Activated CD8-positive, alpha-beta memory T cell treated with anti-CD3 and anti-CD28 coated beads for 4 hours (primary cell): ENCODE data around the gene ZNF586.
"Not testable (repeated sequence)": the region's sequence is repeated elsewhere in the genome, so short reads cannot be mapped to it uniquely, and the experiment has no call there.

ENCODE experiments used
- DNase-seq, 2 donors: peaks; one replicate each; pipeline ENCODE4 v3.0.0-alpha.2; 2020; ENCODE audit warnings: low read depth in 2 of 2

ZNF586 gene

GRCh38 chr19:57823608-57824007, 54.1 kb downstream of the ZNF586 start:
- DNase-seq = not testable (repeated sequence)

GRCh38 chr19:57825511-57825910, 56.0 kb downstream of the ZNF586 start:
- no peak for DNase-seq

GRCh38 chr19:57829316-57829715, 59.8 kb downstream of the ZNF586 start:
- no peak for DNase-seq

- DNase-seq = no peak
Measured at GRCh38 chr19:57830071-57830602, 60.7 kb downstream of the ZNF586 start, which contains the start of gene ZNF587B. TSS of gene ZNF587B (plus strand) at chr19:57830299. CDS start at chr19:57830529, 230 bp downstream.
